ENCODE results near the gene AKR1C8.

The AKR1C8 gene

DNA sequence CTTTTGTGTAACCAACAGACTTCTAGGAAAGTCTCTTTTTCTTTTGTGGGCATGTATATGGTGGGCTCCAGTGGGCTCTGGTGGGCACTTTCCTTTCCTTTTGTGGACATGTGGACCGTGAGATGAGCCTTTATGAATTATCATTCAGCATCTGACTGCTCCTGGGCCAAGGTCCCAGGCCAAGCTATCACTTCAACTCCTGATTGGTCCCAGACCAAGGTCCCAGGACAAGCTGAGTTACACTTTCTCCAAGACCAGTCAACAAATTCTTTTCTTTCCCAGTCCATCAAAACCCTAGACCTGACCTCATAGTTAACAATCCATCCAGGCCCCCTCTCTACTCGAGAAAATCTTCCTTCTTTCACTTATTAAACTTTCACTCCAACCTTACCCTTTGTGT lies 1.0 kb downstream of the AKR1C8 start:
- TF ChIP-seq, protein P1, sequence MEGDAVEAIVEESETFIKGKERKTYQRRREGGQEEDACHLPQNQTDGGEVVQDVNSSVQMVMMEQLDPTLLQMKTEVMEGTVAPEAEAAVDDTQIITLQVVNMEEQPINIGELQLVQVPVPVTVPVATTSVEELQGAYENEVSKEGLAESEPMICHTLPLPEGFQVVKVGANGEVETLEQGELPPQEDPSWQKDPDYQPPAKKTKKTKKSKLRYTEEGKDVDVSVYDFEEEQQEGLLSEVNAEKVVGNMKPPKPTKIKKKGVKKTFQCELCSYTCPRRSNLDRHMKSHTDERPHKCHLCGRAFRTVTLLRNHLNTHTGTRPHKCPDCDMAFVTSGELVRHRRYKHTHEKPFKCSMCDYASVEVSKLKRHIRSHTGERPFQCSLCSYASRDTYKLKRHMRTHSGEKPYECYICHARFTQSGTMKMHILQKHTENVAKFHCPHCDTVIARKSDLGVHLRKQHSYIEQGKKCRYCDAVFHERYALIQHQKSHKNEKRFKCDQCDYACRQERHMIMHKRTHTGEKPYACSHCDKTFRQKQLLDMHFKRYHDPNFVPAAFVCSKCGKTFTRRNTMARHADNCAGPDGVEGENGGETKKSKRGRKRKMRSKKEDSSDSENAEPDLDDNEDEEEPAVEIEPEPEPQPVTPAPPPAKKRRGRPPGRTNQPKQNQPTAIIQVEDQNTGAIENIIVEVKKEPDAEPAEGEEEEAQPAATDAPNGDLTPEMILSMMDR (IDR thresholded peaks at IDR 0.05), result no peak

DNA sequence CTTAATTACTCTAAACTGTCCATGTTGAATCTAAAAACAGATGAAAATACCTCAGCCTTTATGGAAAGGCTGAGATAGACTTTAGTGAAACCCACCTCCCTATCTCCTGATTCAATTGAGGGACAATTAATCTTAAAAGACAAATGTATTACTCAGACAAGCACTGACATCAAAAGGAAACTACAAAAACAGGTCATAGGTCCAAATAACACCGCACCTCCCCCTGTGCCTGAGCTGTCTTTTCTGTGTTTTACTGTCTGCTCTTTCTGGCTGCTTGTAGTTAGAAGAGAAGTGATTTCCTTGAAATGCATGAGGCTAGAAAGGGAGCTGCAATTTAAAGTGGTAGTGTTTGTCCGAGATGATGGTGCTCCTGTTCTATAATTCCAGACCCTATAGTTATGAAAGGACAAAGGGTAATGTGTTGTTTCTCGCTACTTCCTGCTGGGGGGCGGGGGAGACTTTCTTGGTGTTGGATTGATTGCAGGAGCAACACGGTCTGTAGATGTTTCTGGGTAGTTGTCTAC lies 16.0 kb downstream of the AKR1C8 start:
- TF ChIP-seq, protein P1 (IDR thresholded peaks at IDR 0.05), result no peak

DNA sequence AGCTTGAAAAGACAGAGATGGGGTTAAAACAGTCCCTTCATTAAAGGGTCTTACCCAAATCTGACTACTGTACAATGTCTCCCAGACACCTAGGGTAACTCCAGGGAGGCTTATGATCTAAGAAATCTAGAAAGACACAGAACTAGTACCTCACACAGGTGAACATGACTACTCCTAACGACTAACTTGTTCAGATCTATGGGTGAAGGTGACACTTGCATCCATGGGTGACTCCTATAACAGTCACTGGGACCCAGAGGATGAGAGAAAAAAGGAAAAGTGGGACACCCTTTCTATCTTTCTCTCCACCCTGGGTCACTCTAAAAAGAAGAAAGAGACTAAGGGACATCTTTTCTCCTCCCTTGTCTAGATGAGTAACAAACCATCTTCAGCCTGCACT lies 19.2 kb downstream of the AKR1C8 start:
- TF ChIP-seq, protein P1 (IDR thresholded peaks at IDR 0.05), result no peak

DNA sequence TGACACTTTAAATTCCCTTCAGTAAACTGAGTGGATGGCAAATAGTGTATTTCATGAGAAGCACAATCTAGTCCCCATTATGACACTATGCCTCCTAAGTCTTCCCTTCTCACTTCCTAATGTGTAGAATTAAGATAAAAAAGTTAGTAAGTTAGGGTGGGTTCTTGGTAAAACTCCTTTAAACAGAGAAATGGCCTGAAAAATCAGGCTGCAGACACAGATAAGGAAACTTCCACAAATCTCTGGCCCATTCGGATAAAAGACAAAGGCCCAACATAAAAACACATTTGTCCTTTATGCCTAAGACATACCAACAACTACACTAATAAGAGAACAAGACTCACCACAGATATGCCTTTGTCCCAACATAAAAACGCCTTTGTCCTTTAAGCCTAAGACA lies 21.5 kb downstream of the AKR1C8 start:
- TF ChIP-seq, protein P1 (IDR thresholded peaks at IDR 0.05), result no peak

DNA sequence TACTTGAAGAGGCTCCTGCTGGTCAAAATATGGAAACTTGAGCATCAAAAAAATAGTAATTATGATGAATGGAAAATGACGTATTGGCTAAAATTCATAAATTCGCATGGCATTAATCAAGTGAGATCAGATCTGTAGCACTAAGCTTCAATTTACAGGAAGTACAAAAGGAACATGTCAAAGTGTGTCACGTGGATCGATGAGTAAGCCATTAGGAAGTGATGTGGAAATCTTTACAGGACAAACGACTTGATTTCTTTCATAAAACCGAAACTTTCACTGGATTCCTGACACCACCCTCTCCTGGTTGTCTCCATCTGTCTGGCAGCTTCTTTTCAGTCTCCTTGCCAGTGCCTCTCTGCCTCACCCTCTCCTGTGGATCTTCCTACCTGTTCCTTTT lies 25.8 kb downstream of the AKR1C8 start:
- TF ChIP-seq, protein P1 (IDR thresholded peaks at IDR 0.05), result no peak

DNA sequence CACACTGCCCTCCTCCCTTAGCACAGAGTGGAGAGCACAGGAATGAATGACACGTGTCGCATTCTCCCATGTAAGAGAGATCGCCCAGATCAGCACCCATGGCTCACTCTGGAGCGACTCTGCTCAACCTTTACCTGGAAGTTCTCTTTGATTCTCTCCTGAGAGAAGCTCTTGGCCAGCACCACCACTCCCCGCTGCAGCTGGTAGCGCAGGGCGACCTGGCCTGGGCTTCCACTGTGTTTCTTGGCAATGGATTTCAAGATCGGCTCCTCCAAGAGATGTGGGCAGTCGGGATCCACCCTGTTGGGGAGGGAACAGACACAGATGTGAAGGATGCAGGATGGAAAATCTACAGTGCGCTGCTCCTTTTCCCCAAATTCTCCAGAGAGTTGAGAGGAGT lies 27.4 kb downstream of the AKR1C8 start:
- TF ChIP-seq, protein P1 (IDR thresholded peaks at IDR 0.05), result no peak

DNA sequence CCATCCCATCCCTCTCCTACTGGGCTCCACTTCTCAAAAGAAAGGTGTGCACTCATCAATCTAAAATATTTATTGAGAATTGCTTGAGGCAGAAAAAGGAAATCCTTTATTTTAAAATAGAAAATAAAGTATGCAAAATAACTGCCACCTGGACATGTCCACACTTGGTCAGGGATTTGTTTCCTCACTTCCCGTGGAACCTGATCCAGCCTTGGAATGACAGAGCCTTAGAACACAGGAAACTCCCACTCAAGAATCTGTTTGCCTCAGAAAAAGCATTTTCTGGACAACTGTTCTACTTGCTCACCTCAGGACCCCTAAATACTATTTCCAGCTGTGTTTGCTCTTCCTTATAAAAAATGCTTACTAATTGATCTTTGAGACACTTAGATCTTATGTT lies 29.0 kb downstream of the AKR1C8 start:
- TF ChIP-seq, protein P1 (IDR thresholded peaks at IDR 0.05), result no peak

DNA sequence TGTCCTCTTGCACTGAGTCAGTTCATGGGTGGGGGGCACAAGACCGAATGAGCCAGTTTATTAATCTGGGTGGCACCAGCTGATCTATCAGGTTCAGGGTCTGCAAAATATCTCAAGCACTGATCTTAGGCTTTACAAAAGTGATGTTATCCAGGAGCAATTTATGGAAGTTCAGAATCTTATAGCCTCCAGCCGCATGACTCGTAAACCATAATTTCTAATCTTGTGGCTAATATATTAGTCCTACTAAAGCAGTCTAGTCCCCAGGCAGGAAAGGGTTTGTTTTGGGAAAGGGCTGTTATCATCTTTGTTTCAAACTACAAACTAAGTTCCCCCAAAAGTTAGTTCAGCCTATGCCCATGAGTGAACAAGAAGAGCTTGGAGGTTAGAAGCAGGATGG lies 33.9 kb downstream of the AKR1C8 start:
- TF ChIP-seq, protein P1 (IDR thresholded peaks at IDR 0.05), result no peak

Measured in LNCAP (cell line).